Astrocyte (in vitro differentiated cells and primary cell): ENCODE measurements around the gene IQCH.
A peak's percentile ranks its signal among the peaks of the same experiment; 100 is the strongest.

ENCODE experiments used
- CTCF ChIP-seq: IDR thresholded peaks from 2 replicates; pipeline ENCODE4 v1.5.1; 2011; ENCODE audit warnings: low read depth, mild to moderate bottlenecking, inconsistent platforms, low read length, moderate library complexity; ENCODE audit not compliant: insufficient read depth
- EZH2 ChIP-seq: IDR thresholded peaks from 2 replicates; pipeline ENCODE4 v1.6.1; 2012; ENCODE audit warnings: mild to moderate bottlenecking, low read length, inconsistent platforms; ENCODE audit not compliant: insufficient read depth

GRCh38 chr15:67303490-67304363 lies 49.1 kb downstream of the IQCH start:
- TF ChIP-seq CTCF = peak; percentile 39
- no peak for TF ChIP-seq EZH2
